ENCODE results near the gene OR56A5. TPM values are rescaled to one million over a fixed set of nuclear protein-coding genes. Genes with fewer than 3 reads are reported as not detected.

The OR56A5 gene
- total and polyA plus RNA-seq, 2 of the 4 experiments (the other 2 are of a cell fraction), result not detected

DNA sequence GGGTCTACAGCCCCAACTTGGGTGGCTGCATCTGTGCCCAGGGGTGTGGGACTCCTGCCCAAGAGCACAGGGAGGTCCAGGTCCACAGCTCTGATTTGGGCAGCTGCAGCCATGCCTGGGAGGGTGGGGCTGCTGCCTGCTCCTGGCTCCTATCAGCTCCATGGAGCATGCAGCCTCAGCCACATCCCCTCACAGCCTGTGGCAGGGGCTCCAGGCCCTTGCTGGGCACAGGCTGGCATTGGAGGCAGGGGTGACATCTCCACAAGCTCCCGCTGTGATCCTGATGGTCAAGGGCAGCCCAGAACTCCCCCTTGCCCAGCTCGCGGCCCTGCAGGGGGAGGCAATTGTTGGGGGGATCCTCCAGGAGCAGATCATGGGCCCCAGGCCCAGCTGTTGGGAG lies 44.7 kb upstream of the OR56A5 start:
- no peak overlapping the region for H3K56ac ChIP-seq (ENCODE audit: extremely low read depth, insufficient read depth, low read length)
- H4K20me1 ChIP-seq (ENCODE audit: insufficient read depth, low read length), result no peaks in the 10 kb centered on the region
- H3K9ac ChIP-seq (ENCODE audit: low read depth, low read length), result no peak overlapping the region
- ATAC-seq (ENCODE audit: low read depth) (no peak), DNase-seq (no peak)
- no peaks in the 10 kb centered on the region for H3K9me1 ChIP-seq (ENCODE audit: insufficient read depth, low read length)
- H2AK9ac ChIP-seq (replicated peaks; ENCODE audit: low read depth, low read length, poor library complexity), result no peak overlapping the region
- TF ChIP-seq CHD1 (IDR thresholded peaks at IDR 0.05; ENCODE audit: low read depth, low read length), result no peak
- no peak for TF ChIP-seq RFX5 (IDR thresholded peaks at IDR 0.05; ENCODE audit: low read depth, low read length)
- TF ChIP-seq BHLHE40 (IDR thresholded peaks at IDR 0.05; ENCODE audit: low read depth, low read length), result no peak
- TF ChIP-seq NFE2L2 (IDR thresholded peaks at IDR 0.05; ENCODE audit: low read depth, low read length), result no peak
- TF ChIP-seq RCOR1 (IDR thresholded peaks at IDR 0.05; ENCODE audit: insufficient replicate concordance, low read length), result no peak
- TF ChIP-seq CEBPB (IDR thresholded peaks at IDR 0.05; ENCODE audit: low read depth, low read length), result no peak
- TF ChIP-seq MAFK (IDR thresholded peaks at IDR 0.05; ENCODE audit: low read depth, low read length), result no peak
- no peak for TF ChIP-seq MAZ (IDR thresholded peaks at IDR 0.05; ENCODE audit: borderline replicate concordance, low read depth, low read length)
- TF ChIP-seq MXI1 (IDR thresholded peaks at IDR 0.05; ENCODE audit: borderline replicate concordance, low read depth, low read length), result no peak
- no peak for TF ChIP-seq FOS (IDR thresholded peaks at IDR 0.05; ENCODE audit: low read depth, low read length)
- no peak for TF ChIP-seq USF2 (IDR thresholded peaks at IDR 0.05; ENCODE audit: low read depth, low read length)
- no peak for TF ChIP-seq SMC3 (IDR thresholded peaks at IDR 0.05; ENCODE audit: low read depth, low read length)
- no peak for TF ChIP-seq RAD21 (IDR thresholded peaks at IDR 0.05; ENCODE audit: low read length)
- TF ChIP-seq, protein P1, sequence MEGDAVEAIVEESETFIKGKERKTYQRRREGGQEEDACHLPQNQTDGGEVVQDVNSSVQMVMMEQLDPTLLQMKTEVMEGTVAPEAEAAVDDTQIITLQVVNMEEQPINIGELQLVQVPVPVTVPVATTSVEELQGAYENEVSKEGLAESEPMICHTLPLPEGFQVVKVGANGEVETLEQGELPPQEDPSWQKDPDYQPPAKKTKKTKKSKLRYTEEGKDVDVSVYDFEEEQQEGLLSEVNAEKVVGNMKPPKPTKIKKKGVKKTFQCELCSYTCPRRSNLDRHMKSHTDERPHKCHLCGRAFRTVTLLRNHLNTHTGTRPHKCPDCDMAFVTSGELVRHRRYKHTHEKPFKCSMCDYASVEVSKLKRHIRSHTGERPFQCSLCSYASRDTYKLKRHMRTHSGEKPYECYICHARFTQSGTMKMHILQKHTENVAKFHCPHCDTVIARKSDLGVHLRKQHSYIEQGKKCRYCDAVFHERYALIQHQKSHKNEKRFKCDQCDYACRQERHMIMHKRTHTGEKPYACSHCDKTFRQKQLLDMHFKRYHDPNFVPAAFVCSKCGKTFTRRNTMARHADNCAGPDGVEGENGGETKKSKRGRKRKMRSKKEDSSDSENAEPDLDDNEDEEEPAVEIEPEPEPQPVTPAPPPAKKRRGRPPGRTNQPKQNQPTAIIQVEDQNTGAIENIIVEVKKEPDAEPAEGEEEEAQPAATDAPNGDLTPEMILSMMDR (conservative IDR thresholded peaks at IDR 0.05; ENCODE audit: low read depth, low read length), result no peak
- TF ChIP-seq POLR2A (IDR thresholded peaks at IDR 0.05; ENCODE audit: low read depth, low read length), result no peak
- TF ChIP-seq, protein P2, sequence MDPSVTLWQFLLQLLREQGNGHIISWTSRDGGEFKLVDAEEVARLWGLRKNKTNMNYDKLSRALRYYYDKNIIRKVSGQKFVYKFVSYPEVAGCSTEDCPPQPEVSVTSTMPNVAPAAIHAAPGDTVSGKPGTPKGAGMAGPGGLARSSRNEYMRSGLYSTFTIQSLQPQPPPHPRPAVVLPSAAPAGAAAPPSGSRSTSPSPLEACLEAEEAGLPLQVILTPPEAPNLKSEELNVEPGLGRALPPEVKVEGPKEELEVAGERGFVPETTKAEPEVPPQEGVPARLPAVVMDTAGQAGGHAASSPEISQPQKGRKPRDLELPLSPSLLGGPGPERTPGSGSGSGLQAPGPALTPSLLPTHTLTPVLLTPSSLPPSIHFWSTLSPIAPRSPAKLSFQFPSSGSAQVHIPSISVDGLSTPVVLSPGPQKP (IDR thresholded peaks at IDR 0.05; ENCODE audit: borderline replicate concordance, low read depth, low read length), result no peak
- H2BK5ac ChIP-seq (ENCODE audit: low read depth, low read length, poor library complexity, severe bottlenecking), result no peak overlapping the region
- POLR2A ChIA-PET (ENCODE audit: unreplicated experiment), result no interaction called here
- H4K91ac ChIP-seq (ENCODE audit: insufficient read depth, low read depth, low read length), result no peak overlapping the region
- H3K14ac ChIP-seq (replicated peaks; ENCODE audit: low read depth, low read length), result no peak overlapping the region
- H2AFZ ChIP-seq (replicated peaks; ENCODE audit: low read length, poor library complexity), result no peak overlapping the region
- no peak overlapping the region for H3K18ac ChIP-seq (ENCODE audit: low read depth, low read length)
- H4K8ac ChIP-seq (ENCODE audit: low read depth in 2 of 2, low read length in 2 of 2), result no peak overlapping the region
- no TSS peak for BruUV-seq (replicated peaks)
- no peak overlapping the region for H3K4me3 ChIP-seq (ENCODE audit: insufficient read depth, low read depth, low read length)
- H3K36me3 ChIP-seq (ENCODE audit: control insufficient read depth, insufficient read depth, low read length), result no peaks in the 10 kb centered on the region
- no peak overlapping the region for H4K5ac ChIP-seq (ENCODE audit: low read depth, low read length)
- no peaks in the 10 kb centered on the region for H3K27me3 ChIP-seq (ENCODE audit: control insufficient read depth, insufficient read depth, low read length)
- H2BK15ac ChIP-seq (ENCODE audit: low read depth, low read length), result no peak overlapping the region
- H3K27ac ChIP-seq (ENCODE audit: insufficient read depth, low read length), result no peak overlapping the region
- intact Hi-C loops (cut with micrococcal nuclease), result no loop called here
- H3K4me2 ChIP-seq (ENCODE audit: low read depth, low read length), result no peak overlapping the region
- in situ Hi-C loops (cut with MboI; ENCODE audit: low sequenced_read_pairs), result no loop called here
- H2AK5ac ChIP-seq (ENCODE audit: low read depth, low read length), result no peak overlapping the region
- peaks cover 3% of the 10 kb centered on the region; the same call in 1 of the 2 replicates for H3K9me3 ChIP-seq (ENCODE audit: control insufficient read depth, insufficient read depth, low read length)
- H3K4me1 ChIP-seq (ENCODE audit: control insufficient read depth, insufficient read depth, low read length), result no peaks in the 10 kb centered on the region
- H2BK120ac ChIP-seq (ENCODE audit: low read depth, low read length), result no peak overlapping the region
- no CpG with 5 or more reads among the region's 3 CpGs for WGBS, 2 experiments (ENCODE audit: extremely low coverage in 2 of 2, insufficient read length in 1 of 2)
- no peak overlapping the region for H3K4ac ChIP-seq (ENCODE audit: low read depth, low read length)
- H3K23ac ChIP-seq (ENCODE audit: low read depth, low read length), result no peak overlapping the region
- H3K79me1 ChIP-seq (ENCODE audit: low read depth in 1 of 2, low read length in 2 of 2), result no peaks in the 10 kb centered on the region
- H2BK20ac ChIP-seq (ENCODE audit: low read depth, low read length), result no peak overlapping the region
- dilution Hi-C loops (cut with HindIII; ENCODE audit: low sequenced_read_pairs, unreplicated experiment), result no loop called here
- CTCF ChIA-PET, result no interaction called here
